Stimulated activated CD8-positive, alpha-beta memory T cell treated with anti-CD3 and anti-CD28 coated beads, Interleukin-2, amount 100 ng/mL, for 48 hours (primary cell): Measurements from ENCODE around the gene ETFA.
A peak's percentile ranks its signal among the peaks of the same experiment; 100 is the strongest.

Experiments
- DNase-seq, 2 donors: peaks; one replicate each; pipeline ENCODE4 v3.0.0-alpha.2; 2020; ENCODE audit warnings: low read depth in 2 of 2

Gene ETFA

DNA sequence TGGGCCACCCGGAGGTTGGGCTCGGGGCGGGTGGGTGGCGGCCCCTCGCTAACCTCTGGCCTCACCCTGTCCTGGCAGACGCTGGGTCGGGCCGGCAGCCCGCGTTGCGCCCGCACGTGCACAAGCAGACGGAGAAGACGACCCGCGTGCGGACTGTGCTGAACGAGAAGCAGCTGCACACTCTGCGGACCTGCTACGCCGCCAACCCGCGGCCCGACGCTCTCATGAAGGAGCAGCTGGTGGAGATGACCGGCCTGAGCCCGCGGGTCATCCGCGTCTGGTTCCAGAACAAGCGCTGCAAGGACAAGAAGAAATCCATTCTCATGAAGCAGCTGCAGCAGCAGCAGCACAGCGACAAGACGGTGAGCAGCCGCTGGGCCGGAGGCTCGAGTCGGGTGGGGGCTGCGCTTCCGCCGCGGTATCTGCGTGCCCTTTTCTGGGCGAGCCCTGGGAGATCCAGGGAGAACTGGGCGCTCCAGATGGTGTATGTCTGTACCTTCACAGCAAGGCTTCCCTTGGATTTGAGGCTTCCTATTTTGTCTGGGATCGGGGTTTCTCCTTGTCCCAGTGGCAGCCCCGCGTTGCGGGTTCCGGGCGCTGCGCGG, 29.0 kb upstream of the ETFA start:
- DNase-seq, result no peak

DNA sequence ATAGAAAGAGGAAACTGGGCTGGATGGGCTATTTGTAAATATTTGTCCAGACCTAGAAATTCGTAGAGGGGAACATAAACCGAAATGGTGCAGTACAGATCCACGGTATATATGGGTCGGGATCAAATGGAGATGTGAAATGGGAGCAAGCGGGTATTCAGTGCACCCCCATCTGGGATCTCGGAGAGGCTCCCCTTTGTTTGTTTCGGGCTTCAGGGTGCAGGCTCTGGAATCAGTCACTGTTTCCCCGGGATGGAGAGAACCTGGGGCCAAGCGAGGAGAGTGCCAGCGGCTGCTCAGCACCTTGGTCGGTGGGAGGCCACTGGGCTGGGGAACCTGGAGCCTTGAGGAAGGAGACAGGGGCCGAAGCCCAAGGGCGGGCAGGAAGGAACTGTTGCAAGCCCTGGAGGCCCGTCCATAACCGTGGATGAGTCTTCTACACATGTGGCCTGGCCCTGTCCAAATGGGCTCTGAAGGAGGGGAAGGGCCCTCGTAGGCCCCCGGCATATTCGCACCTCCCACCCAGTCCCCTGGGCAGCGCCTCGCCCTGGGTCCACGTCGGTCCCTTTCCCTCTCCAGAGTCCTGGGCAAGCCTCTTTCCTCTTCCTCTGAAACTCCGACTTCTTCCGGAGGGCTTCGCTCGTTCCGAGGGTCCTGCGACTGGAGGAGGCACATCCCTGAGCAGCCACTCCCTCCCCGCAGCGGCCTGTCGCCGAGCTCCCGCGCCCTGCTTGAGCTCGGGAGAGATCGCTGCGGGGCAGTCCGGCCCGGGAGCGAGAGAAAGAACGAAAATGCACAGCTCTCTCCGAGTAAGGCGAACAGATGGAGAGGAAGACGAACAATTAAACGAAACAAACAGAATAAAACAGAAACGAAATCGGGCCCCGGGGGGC, 28.3 kb upstream of the ETFA start:
- no peak for DNase-seq

DNA sequence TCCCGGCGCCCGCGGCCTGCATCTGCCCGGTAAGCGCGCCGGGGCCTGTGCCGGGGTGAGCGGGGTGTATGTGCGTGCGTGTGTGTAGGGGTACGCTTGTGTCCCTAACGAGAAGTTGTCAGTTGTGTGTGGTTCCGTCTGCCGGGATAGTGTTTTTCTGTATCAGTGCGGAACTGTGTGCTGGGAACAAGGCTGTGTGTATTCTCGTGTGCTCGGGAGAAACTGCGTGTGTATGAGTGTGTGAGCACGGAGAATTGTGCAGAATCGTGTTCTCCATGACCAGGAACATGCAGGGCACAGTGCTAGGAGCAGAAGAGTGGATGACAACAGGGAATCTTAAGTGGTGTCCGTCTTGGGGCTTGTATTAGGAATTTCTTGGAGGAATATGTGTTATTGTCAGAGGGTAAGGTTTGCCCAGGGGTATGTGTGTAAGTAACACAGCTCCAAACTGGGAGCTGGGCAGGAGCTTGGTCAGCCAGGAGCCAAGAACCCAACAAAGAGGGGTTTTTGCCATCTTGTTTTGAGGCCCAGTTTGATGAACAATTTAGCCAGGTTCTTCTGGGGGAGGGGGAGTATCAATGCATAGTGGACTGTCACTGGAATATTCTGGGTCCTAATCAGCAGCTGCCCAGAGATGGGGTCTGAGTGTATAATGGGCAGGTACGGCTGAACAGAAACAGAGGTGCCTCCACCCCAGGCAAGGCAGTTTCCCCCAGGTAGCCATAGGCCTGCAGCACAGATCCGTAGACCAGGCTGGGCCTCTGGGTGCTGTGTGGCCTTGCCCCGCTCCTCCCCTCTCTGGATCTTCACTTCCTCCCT, 27.4 kb upstream of the ETFA start:
- no peak for DNase-seq

DNA sequence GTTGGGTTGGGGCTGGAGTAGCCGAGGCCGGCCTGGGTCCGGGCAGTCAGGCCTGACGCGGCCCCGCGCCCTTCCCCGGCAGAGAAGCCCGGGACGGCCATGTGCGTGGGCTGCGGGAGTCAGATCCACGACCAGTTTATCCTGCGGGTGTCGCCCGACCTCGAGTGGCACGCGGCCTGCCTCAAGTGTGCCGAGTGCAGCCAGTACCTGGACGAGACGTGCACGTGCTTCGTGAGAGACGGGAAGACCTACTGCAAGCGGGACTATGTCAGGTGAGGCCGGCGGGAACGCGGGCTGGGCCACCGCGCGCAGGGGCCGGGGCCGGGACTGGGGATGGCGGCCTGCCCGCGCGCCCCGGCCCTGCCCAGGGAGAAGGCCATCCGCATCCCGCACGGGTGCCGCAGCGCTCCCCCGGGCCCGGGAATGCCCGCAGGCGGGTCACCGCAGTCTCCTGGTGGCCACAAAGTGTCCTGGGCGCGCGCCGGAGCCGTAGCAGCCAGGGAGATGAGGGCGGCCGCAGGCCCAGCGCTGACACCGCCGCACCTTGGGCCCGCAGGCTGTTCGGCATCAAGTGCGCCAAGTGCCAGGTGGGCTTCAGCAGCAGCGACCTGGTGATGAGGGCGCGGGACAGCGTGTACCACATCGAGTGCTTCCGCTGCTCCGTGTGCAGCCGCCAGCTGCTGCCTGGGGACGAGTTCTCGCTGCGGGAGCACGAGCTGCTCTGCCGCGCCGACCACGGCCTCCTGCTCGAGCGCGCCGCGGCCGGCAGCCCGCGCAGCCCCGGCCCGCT, 26.6 kb upstream of the ETFA start:
- no peak for DNase-seq

DNA sequence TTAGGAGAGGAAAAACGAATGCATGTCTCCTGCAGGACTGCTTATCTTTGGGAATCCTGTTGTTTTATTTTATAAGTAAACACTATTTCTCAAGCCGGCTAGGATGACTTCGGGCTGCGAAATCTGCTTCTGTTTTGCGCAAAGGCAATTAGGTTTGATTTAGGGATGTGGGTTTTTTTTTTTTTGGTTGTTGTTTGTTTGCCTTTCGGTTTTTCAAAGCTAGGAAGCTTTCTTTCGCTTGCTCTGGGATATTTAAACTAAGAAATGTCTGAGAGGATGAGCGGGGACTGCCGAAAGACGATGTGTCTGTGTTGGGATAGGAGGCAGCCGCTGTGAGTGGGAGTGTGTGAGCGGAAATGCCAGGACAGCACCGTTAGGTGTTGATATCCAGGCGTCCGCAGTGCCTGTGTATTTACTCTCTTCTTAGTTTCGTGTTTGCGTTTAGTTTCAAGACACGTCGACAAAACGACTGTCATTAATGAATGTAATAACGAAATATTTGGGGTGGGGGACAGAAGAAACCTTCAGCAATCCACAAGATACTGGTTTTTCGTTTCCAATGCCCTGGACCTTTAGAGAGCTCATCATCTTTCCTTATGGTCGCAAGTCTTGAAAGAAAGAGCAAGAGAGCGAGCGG, 25.9 kb upstream of the ETFA start:
- DNase-seq, result no peak

DNA sequence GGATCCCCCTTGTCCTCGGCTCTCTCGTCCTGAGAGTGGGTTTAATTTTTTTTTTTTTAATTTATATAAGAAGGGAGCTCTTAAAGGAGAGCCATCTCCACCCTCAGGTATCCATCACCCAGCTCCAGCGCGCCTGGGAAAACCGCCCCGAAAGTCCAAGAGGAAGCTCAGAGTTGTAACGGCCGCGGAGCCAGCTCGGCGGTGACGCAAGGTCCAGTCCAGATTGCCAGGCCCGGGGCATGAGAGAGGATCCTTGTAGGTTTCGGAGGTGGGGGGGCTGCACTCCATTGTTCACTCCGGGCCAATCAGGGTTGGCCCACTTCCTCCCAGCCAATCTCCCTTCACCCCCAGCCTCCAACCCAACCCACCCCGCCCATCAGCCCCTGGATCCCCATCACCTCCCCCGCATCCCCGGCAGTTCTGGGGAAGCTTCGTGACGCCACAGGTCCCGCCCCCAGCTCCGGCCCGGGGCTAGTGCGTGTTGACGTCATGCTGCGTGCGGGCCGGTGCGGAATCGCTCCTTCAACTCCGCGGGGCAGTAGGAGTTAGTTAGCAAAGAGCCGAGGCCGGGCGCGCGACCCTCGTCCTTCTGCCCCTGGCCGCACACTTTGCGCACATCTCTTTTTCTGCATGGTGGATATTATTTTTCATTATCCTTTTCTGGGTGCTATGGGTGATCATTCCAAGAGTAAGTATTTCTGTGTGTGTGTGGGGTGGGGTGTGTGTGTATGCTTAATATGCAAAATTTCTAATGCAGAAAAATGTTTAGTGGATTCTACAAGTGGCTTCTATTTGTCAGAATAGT, 25.2 kb upstream of the ETFA start, which contains the start of gene ISL2:
ISL2 (plus strand) TSS at position 520 of the 805 bp plus-strand sequence; CDS start at position 631, 111 bp downstream.
- DNase-seq, result peak; percentile 70 to 79

DNA sequence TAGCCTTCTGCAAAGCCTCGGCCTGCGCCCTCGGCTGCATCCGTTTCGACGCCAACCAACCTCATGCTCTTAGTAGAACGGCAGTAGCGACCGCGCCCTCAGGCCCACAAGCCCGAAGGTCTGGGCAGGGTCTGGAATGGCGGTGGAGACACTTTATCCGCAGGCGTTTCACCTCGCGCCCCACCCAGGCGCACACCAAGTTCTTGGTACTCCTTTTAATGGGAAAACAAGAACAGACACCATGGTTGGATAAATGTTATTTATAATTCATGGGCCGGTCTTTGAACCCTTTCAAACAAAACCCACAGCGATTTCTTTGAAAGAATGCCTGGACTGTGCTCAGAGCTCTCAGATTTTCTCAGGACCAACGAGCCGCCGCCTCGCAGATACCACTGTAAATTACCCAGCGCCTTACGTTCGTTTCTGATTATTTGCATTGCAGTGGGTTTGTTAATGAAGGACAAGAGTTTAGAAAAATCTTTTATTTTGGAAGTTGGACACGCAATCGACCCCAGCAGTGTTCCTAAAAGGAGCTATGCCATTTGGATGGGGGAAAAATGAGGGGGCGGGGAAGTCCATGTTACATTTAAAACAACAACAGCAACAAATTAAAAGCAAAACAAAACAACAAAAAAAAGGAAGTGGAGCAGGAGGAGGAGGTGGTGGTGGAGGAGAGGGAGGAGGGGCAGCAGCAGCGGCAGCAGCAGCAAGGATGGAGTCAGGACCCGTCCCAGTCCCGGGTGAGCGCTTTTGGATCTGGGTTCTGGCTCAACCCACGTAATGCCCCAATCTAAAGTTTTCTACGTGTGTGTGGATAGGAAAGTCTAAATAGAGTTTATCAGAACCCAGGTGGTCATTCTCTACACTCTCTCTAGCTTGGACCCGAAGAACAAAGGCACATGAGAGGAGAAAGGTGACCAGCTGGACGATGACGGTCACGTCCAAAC, 24.3 kb upstream of the ETFA start:
- no peak for DNase-seq

DNA sequence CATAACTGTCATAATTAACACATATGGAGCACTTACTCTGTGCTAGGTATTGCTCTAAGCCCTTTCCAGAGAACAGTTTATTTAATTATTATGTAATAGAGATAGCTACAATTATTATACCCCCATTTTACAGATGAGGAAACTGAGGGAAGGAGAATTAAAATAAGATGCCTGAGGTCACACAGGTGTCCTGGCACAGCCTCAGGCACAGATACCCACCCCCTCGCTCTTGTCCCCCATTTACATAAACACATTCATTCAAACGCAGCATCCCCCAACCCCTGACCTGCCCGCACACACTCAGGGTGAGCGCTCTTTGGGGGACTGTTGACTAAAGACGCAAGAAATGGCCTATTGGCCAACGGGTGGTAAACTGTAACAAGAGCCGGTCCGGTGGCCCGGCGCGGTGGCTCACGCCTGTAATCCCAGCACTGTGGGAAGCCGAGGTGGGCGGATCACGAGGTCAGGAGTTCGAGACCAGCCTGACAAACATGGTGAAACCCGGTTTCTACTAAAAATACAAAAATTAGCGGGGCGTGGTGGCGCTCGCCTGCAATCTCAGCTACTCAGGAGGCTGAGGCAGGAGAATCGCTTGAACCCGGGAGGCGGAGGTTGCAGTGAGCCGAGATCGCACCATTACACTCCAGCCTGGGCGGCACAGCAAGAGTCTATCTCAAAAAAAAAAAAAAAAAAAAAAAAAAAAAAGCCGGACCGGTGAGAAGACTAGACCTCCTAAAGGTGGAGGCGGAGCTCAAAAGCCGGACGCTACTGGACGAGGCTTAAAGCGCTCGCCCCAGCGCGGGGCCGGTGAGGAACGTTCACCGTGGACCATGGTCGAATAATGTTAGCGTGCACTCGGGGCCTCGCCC, 23.4 kb upstream of the ETFA start:
- no peak for DNase-seq

DNA sequence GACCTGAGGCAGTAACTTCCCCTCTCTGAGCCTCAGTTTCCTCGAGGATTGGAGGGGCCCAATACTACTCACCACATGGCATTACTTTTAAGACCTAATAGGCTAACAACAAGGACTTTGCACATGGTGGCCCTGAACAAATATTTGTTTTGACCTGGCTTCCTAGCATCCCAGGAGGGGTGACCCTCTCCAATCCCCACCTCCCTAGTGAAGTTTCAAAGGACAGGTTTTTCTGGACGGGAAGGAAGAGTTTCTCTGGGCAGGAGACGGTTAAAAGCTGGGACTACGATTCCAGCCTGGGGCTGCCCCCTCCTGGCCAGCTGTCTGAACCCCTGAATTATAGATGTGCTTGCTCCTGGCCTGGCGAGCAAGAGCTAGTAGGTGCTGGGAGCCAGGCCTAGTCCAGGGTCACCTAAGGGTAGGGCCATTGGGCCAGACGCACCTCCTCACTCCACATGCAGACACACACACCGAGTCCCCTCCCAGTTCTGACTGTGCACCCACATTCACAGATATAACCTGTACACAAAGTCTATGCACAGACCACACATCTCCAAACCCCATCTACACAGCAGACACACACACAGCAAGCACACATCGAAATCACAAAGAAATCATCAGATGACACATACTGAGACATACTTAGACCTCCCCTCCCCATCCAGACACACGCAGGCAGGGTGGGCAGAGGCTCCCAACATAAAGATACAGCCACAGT, 22.6 kb upstream of the ETFA start:
- no peak for DNase-seq

DNA sequence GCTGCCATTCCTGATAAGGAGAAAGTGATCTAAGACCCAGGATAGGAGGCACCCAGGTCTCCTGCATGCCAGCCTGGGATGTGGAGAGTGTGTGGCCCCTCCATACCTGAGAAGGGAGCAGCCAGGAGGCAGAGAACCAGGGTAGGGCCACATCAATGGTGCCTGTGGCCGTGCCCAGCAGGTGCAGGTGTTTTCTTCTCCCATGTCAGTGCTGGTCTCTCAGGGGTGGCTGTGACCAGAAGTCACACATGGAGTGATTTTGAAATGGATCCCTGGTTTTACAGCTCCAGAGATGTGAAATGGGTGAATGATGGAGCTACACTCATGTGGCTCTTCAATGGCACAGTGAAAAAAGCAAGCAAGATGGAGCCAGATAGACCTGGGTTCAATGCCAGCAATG, 22.0 kb upstream of the ETFA start:
- no peak for DNase-seq

DNA sequence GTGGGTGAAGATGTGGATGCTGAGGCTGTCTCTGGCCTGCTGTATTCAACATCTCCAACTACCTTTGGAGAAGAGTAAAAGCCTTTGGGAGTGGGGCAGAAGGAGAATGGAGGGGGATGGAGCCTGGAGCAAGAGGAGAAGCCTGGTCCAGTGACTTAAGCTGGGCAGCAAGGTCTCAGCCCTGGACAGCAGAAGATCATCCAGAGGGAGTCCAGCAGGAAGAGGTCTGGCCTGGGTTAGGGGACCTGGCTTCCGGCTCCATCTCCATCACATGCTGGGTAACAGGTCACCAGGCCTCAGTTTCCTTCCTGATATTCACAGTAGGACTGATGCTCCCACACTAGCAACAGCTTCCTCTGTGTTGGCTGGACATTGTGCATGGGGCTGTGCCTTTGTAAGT, 21.5 kb upstream of the ETFA start:
- DNase-seq, result no peak

DNA sequence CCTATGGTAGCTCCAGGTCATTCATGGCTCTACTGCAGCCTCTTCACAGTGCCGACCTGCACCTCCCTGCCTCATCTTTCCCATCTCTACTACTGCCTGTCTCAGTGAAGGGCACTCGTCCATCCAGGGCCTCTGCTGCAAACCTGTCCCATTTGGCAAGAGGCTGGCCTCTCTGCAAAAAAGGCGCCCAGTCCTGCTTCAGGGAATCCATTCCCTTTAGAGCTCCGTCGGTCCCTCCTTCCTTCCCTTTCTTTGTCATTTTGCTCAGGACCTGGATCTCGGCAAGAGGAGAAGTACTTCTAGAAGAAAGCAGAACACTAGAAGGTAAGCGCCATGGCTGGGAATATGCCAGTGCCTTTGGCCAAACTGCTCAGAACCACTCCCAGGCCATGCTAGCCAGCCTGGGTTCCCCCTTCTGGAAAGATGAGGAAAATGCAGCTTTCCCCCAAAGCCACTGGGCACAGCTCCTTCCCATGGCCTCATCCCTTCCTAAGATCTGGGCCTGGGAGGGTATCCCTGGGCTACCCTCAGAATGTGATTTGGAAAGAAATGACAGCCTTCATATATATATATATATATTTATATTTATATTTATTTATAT, 18.9 kb upstream of the ETFA start:
- DNase-seq, result no peak

DNA sequence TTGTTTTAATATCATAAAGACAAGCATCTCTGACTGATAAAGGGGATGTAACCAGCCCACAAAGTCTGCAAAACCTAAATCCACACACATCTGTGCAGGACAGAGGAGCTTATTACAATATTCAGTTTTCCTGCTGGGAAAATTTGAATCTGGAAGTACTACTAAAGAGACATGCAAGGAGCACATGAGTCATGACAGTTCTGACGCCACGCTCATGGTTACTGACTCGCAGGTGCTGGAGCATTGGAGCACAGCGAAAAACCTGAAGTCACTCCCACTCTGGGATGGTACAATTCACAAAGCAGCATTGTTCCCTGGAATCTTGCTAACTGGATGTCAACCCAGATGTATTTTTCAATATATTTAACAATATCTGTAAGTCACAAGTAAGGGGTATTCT, 17.7 kb upstream of the ETFA start:
- no peak for DNase-seq

DNA sequence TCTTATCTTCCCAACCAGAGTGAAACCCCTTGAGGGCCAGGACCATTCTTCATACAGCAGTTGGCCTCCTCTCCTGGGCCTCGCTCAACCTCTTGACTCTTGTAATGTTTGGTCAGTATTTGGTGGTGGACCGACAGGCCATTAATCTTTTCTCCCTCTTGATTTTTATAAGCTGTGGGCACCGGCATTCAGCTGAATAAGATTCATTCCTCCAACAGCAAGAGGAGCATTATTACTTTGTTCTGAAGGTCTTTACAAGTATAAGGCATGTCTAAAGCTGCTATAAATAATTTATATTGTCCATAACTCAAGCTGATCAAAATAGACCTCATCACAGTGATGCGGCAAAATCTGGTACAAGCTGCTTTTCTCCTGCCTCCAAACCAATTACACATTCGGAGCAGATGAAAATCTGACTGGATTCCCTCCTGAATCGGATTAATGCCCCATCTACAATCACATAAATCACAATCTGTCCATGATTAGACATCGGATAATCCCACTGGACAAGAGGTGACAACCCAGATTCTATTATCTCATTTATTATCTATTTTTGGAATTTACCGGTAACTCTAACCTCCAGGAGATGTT, 16.9 kb upstream of the ETFA start:
- no peak for DNase-seq

DNA sequence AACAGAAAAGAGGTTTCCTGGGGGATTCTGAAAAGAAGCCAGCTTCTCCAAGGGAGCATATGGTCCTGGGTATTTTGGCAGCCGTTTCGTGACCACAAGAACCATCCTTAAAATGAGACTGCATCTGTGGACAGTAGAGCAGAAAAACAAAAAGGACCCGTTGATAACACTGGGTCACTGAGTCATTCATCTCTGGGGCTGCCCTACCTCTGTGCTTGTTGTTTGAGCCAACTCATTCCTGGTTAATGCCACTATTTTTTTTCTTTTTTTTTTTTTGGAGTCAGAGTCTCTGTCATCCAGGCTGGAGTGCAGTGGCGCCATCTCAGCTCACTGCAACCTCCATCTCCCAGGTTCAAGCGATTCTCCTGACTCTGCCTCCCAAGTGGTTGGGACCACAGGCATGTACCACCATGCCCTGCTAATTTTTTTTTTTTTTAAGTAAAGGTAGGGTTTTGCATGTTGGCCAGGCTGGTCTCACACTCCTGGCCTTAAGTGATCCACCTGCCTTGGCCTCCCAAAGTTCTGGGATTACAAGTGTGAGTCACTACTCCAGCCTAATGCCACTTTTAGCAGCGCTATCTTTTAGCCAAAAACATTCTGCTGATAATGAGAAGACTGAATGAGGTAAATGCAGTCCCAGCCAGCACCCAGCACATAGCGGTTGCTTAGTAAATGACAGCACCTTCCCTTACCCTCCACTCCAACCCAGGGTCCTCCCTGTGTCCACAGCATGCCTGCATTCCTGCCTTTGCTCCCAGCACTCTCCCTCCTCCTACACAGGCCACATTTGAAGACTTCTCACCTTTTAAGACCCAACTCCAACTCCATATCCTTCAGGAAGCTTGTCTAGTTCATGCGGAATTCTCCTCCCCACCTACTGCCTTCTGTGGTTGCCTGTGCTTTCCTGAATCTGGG, 16.2 kb upstream of the ETFA start:
- no peak for DNase-seq

DNA sequence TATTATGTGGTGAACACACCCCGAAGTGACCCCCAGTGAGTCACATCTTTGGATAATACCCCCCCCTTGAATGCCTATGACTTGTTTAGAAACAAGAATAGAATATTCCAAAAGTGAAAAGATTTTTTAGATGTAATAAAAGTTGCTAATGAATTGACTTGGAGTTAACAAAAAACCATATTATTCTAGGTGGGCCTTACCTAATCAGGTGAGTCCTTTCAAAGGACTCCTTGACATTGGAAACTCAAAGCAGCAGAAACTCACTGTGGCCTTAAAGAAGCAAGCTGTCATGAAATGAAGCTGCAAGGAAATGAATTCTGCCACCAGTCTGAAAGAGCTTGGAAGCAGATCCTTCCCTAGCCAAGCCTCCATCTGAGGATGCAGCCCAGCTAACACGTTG, 14.4 kb upstream of the ETFA start:
- no peak for DNase-seq
